ACC112 (cell line): ENCODE results near the gene HIVEP3.
"Not testable (repeated sequence)": the region's sequence is repeated elsewhere in the genome, so short reads cannot be mapped to it uniquely, and the experiment has no call there.

Experiments used
- H2AFZ ChIP-seq: fragments of 200-600 bp; sonication (generic); one replicate; pipeline ENCODE4 v1.6.0; 2017; ENCODE audit warnings: antibody characterized with exemption, low read length; ENCODE audit not compliant: unreplicated experiment
- H3K27ac ChIP-seq: fragments of 200-600 bp; sonication (generic); 2 replicates; pipeline ENCODE4 v1.5.1; 2014; ENCODE audit warnings: low read depth, mild to moderate bottlenecking, antibody characterized with exemption, low read length, moderate library complexity
- H3K27me3 ChIP-seq: fragments of 200-600 bp; sonication (generic); 2 replicates; pipeline ENCODE4 v1.6.1; 2014; ENCODE audit warnings: mild to moderate bottlenecking, antibody characterized with exemption, low read length, moderate library complexity, mixed read lengths; ENCODE audit not compliant: insufficient read depth
- H3K36me3 ChIP-seq: fragments of 200-600 bp; sonication (generic); 2 replicates; pipeline ENCODE4 v1.6.1; 2016; ENCODE audit warnings: mild to moderate bottlenecking, antibody characterized with exemption, low read length, moderate library complexity, mixed read lengths; ENCODE audit not compliant: insufficient read depth
- H3K4me1 ChIP-seq: fragments of 200-600 bp; sonication (generic); one replicate; pipeline ENCODE4 v1.6.1; 2016; ENCODE audit warnings: low read length, mixed read lengths; ENCODE audit not compliant: insufficient read depth, unreplicated experiment, control insufficient read depth
- H3K4me3 ChIP-seq: fragments of 200-600 bp; sonication (generic); 2 replicates; pipeline ENCODE4 v1.5.1; 2014; ENCODE audit warnings: mild to moderate bottlenecking, low read depth, low read length
- H3K79me2 ChIP-seq: fragments of 200-600 bp; sonication (generic); one replicate; pipeline ENCODE4 v1.6.0; 2016; ENCODE audit warnings: low read length; ENCODE audit not compliant: control insufficient read depth, unreplicated experiment, insufficient read depth

The HIVEP3 gene

GRCh38 chr1:41925712-41926111, 7.0 kb upstream of the HIVEP3 start:
- Histone ChIP-seq H3K4me1 (peaks cover 3% of the 10 kb centered on the region), H3K27ac (no peak overlapping the region), H3K79me2 (no peaks in the 10 kb centered on the region), H3K36me3 (no peaks in the 10 kb centered on the region), H3K27me3 (peaks cover 38% of the 10 kb centered on the region), H2AFZ (no peak overlapping the region), H3K4me3 (no peak overlapping the region)

- no peak overlapping the region for H2AFZ ChIP-seq
- no peaks in the 10 kb centered on the region for H3K79me2 ChIP-seq
- H3K4me3 ChIP-seq, result no peak overlapping the region
- peaks cover 30% of the 10 kb centered on the region for H3K27me3 ChIP-seq
- H3K36me3 ChIP-seq, result no peaks in the 10 kb centered on the region
- H3K27ac ChIP-seq, result no peak overlapping the region
- H3K4me1 ChIP-seq, result peaks cover 11% of the 10 kb centered on the region
Measured at GRCh38 chr1:41924911-41925310, 6.2 kb upstream of the HIVEP3 start.

GRCh38 chr1:41921271-41921670, 2.5 kb upstream of the HIVEP3 start:
- peaks cover 22% of the 10 kb centered on the region for H3K4me1 ChIP-seq
- not testable (repeated sequence) for H3K79me2 ChIP-seq, H3K27ac ChIP-seq

GRCh38 chr1:41920658-41921057, 1.9 kb upstream of the HIVEP3 start:
- no peak overlapping the region for H2AFZ ChIP-seq

More at GRCh38 chr1:41921271-41921670, 2.5 kb upstream of the HIVEP3 start:
- not testable (repeated sequence) for H3K4me3 ChIP-seq, H2AFZ ChIP-seq, H3K36me3 ChIP-seq, H3K27me3 ChIP-seq

GRCh38 chr1:41919764-41920397, 1.2 kb upstream of the HIVEP3 start:
- no peaks in the 10 kb centered on the region for H3K79me2 ChIP-seq
- no peak overlapping the region for H3K4me3 ChIP-seq
- H3K27ac ChIP-seq, result no peak overlapping the region

More at GRCh38 chr1:41920658-41921057, 1.9 kb upstream of the HIVEP3 start:
- Histone ChIP-seq H3K79me2 (no peaks in the 10 kb centered on the region), H3K27ac (no peak overlapping the region), H3K4me1 (peaks cover 28% of the 10 kb centered on the region), H3K27me3 (peaks cover 3% of the 10 kb centered on the region; the same call in 1 of the 2 replicates), H3K4me3 (no peak overlapping the region), H3K36me3 (no peaks in the 10 kb centered on the region)

GRCh38 chr1:41919131-41919530, 409 bp upstream of the HIVEP3 start:
- Histone ChIP-seq H3K4me3 (no peak overlapping the region), H2AFZ (no peak overlapping the region), H3K27ac (no peak overlapping the region)

More at GRCh38 chr1:41919764-41920397, 1.2 kb upstream of the HIVEP3 start:
- Histone ChIP-seq H3K4me1 (peaks cover 31% of the 10 kb centered on the region), H3K27me3 (no peaks in the 10 kb centered on the region), H3K36me3 (no peaks in the 10 kb centered on the region), H2AFZ (no peak overlapping the region)

GRCh38 chr1:41917835-41918449, 780 bp downstream of the HIVEP3 start:
- peak overlapping the region; percentile 78 for H3K4me3 ChIP-seq
- H2AFZ ChIP-seq, result peak overlapping the region; percentile 70
- no peaks in the 10 kb centered on the region for H3K79me2 ChIP-seq
- no peaks in the 10 kb centered on the region for H3K36me3 ChIP-seq
- no peak overlapping the region for H3K27ac ChIP-seq
- H3K27me3 ChIP-seq, result no peaks in the 10 kb centered on the region
- H3K4me1 ChIP-seq, result peaks cover 31% of the 10 kb centered on the region

More at GRCh38 chr1:41919131-41919530, 409 bp upstream of the HIVEP3 start:
- no peaks in the 10 kb centered on the region for H3K79me2 ChIP-seq
- no peaks in the 10 kb centered on the region for H3K36me3 ChIP-seq
- peaks cover 31% of the 10 kb centered on the region for H3K4me1 ChIP-seq
- no peaks in the 10 kb centered on the region for H3K27me3 ChIP-seq

GRCh38 chr1:41917076-41917475, 1.6 kb downstream of the HIVEP3 start:
- H3K4me1 ChIP-seq, result peaks cover 31% of the 10 kb centered on the region
- H2AFZ ChIP-seq, result peak overlapping the region; percentile 25
- H3K27me3 ChIP-seq, result no peaks in the 10 kb centered on the region
- H3K36me3 ChIP-seq, result no peaks in the 10 kb centered on the region
- H3K4me3 ChIP-seq, result peak overlapping the region; percentile 78
- no peak overlapping the region for H3K27ac ChIP-seq
- no peaks in the 10 kb centered on the region for H3K79me2 ChIP-seq

GRCh38 chr1:41915786-41916571, 2.7 kb downstream of the HIVEP3 start:
- no peak overlapping the region for H2AFZ ChIP-seq
- H3K27me3 ChIP-seq, result no peaks in the 10 kb centered on the region
- H3K4me3 ChIP-seq, result no peak overlapping the region
- H3K36me3 ChIP-seq, result no peaks in the 10 kb centered on the region
- no peaks in the 10 kb centered on the region for H3K79me2 ChIP-seq
- H3K27ac ChIP-seq, result no peak overlapping the region
- H3K4me1 ChIP-seq, result peaks cover 31% of the 10 kb centered on the region

GRCh38 chr1:41914516-41914915, 4.2 kb downstream of the HIVEP3 start:
- H3K4me3 ChIP-seq, result no peak overlapping the region
- no peak overlapping the region for H2AFZ ChIP-seq
- H3K79me2 ChIP-seq, result no peaks in the 10 kb centered on the region
- no peak overlapping the region for H3K27ac ChIP-seq
- H3K4me1 ChIP-seq, result peaks cover 17% of the 10 kb centered on the region
- H3K27me3 ChIP-seq, result no peaks in the 10 kb centered on the region
- no peaks in the 10 kb centered on the region for H3K36me3 ChIP-seq
